ENCODE results near the gene NENF.
A peak's percentile ranks its signal among the peaks of the same experiment; 100 is the strongest.
"Not testable (repeated sequence)": the region's sequence is repeated elsewhere in the genome, so short reads cannot be mapped to it uniquely, and the experiment has no call there.

Gene NENF

DNA sequence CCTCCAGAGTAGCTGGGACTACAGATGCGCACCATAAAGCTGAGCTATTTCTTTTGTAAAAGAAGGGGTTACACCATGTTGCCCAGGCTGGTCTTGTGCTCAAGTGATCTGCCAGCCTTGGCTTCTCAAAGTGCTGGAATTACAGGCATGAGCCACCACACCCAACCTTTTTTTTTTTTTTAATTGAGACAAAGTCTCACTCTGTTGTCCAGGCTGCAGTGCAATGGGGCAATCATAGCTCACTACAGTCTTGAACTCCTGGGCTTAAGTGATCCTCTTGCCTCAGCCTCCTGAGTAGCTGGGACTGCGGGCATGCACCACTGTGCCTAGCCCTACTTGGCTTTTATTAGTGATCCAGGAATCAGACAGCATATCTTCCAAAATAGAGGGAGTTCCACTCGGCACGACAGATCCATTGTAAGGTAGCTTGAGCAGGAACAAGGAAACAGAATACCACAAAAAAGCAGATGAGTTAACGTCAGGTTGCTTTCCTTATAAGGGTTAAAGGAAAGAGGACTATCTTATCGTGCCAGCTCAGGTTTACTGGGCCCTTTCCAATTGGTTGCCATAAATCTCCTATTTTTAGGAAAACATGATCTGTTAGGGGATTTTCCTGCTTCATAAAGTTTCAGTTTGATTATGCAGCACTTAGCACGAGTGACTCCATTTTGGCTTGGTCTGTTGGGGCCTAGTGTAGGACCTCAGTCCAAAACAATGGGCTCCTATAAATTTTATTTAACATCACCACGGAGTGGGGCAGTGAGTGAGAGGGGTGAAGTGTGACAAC is 45.2 kb downstream of the NENF start:
- Histone ChIP-seq H3K9ac (ENCODE audit: low read depth, low read length, poor library complexity, severe bottlenecking) (no peak overlapping the region), H3K36me3 (ENCODE audit: insufficient read depth, low read length) (no peaks in the 10 kb centered on the region), H3K9me3 (ENCODE audit: insufficient read depth, low read depth, low read length) (no peaks in the 10 kb centered on the region), H3F3A (ENCODE audit: low read depth) (no peaks in the 10 kb centered on the region), H2AFZ (ENCODE audit: low read length) (0 out of 2 replicates have a peak overlapping the region, but pooled peaks have one; percentile 24), H3K79me2 (ENCODE audit: insufficient read depth, low read length) (no peaks in the 10 kb centered on the region), H4K20me1 (ENCODE audit: insufficient read depth, low read length, poor library complexity, severe bottlenecking) (no peaks in the 10 kb centered on the region), H3K4me3 (ENCODE audit: low read length, poor library complexity, severe bottlenecking) (no peak overlapping the region), H3K9me2 (replicated peaks; ENCODE audit: low read depth, low read length) (no peaks in the 10 kb centered on the region), H3K4me2 (ENCODE audit: low read depth, low read length, poor library complexity, severe bottlenecking) (no peak overlapping the region), H3K27me3 (ENCODE audit: insufficient read depth, low read length, poor library complexity, severe bottlenecking) (no peaks in the 10 kb centered on the region), H3K4me1 (ENCODE audit: insufficient read depth, low read length, poor library complexity, severe bottlenecking) (no peaks in the 10 kb centered on the region)
- TF ChIP-seq EZH2phosphoT487 (IDR thresholded peaks at IDR 0.05; ENCODE audit: borderline replicate concordance): no peak

DNA sequence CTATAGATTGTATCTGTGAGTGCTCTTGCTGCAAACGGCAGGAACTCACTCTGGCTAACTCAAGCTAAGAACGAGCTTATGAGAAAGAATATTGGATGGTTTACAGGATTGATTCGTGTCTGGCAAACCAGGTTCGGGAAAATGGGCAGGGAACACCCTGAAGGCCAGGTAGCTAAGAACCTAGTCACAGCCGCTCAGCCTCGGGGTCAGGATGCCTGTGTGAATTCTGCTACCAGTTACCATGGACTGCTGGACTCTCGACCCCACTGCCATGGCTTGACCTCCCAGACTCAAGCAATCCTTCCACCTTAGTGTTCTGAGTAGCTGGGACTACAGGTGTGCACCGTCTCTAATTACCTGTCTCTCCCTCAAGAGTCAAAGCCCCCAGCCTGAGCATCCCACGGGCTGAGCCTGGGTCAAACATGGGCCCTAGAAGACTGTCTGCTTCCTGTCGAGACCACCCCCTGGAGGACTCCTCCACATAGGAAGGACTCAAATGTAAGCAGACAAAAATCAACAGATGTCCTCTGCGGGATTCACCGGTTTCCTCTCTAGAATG is 45.8 kb downstream of the NENF start:
- Histone ChIP-seq H2AFZ (ENCODE audit: low read length) (no peak overlapping the region), H4K20me1 (ENCODE audit: insufficient read depth, low read length, poor library complexity, severe bottlenecking) (no peaks in the 10 kb centered on the region), H3K79me2 (ENCODE audit: insufficient read depth, low read length) (no peaks in the 10 kb centered on the region), H3K9ac (ENCODE audit: low read depth, low read length, poor library complexity, severe bottlenecking) (no peak overlapping the region), H3K9me2 (replicated peaks; ENCODE audit: low read depth, low read length) (no peaks in the 10 kb centered on the region), H3K4me3 (ENCODE audit: low read length, poor library complexity, severe bottlenecking) (no peak overlapping the region), H3K9me3 (ENCODE audit: insufficient read depth, low read depth, low read length) (no peaks in the 10 kb centered on the region), H3K4me2 (ENCODE audit: low read depth, low read length, poor library complexity, severe bottlenecking) (no peak overlapping the region), H3F3A (ENCODE audit: low read depth) (no peaks in the 10 kb centered on the region), H3K27me3 (ENCODE audit: insufficient read depth, low read length, poor library complexity, severe bottlenecking) (no peaks in the 10 kb centered on the region), H3K36me3 (ENCODE audit: insufficient read depth, low read length) (no peaks in the 10 kb centered on the region), H3K4me1 (ENCODE audit: insufficient read depth, low read length, poor library complexity, severe bottlenecking) (no peaks in the 10 kb centered on the region)
- TF ChIP-seq, protein P1, sequence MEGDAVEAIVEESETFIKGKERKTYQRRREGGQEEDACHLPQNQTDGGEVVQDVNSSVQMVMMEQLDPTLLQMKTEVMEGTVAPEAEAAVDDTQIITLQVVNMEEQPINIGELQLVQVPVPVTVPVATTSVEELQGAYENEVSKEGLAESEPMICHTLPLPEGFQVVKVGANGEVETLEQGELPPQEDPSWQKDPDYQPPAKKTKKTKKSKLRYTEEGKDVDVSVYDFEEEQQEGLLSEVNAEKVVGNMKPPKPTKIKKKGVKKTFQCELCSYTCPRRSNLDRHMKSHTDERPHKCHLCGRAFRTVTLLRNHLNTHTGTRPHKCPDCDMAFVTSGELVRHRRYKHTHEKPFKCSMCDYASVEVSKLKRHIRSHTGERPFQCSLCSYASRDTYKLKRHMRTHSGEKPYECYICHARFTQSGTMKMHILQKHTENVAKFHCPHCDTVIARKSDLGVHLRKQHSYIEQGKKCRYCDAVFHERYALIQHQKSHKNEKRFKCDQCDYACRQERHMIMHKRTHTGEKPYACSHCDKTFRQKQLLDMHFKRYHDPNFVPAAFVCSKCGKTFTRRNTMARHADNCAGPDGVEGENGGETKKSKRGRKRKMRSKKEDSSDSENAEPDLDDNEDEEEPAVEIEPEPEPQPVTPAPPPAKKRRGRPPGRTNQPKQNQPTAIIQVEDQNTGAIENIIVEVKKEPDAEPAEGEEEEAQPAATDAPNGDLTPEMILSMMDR (conservative IDR thresholded peaks at IDR 0.05; ENCODE audit: low read length): no peak

DNA sequence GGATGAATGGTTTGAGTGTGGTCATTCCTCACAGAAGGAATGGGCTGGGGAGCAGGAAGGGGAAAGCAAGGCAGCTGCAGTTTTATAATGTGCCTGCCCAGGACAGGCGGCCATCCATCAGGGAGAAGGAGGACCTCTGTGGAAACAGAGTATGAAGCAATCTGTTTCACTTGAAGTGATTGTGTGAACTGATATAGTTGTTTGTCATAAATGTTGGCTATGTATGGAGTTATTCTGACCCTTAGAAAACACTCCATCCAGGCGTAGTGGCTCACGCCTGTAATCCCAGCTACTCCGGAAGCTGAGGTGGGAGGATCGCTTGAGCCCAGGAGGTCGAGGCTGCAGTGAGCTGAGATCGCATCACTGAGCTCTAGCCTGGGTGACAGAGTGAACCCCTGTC is 46.5 kb downstream of the NENF start:
- H3K9me2 ChIP-seq (replicated peaks; ENCODE audit: low read depth, low read length): no peaks in the 10 kb centered on the region
- H3K9ac ChIP-seq (ENCODE audit: low read depth, low read length, poor library complexity, severe bottlenecking): no peak overlapping the region
- H3K27me3 ChIP-seq (ENCODE audit: insufficient read depth, low read length, poor library complexity, severe bottlenecking): no peaks in the 10 kb centered on the region
- H3K4me1 ChIP-seq (ENCODE audit: insufficient read depth, low read length, poor library complexity, severe bottlenecking): no peaks in the 10 kb centered on the region
- no peaks in the 10 kb centered on the region for H3K9me3 ChIP-seq (ENCODE audit: insufficient read depth, low read depth, low read length)
- H2AFZ ChIP-seq (ENCODE audit: low read length): no peak overlapping the region
- H3K4me3 ChIP-seq (ENCODE audit: low read length, poor library complexity, severe bottlenecking): no peak overlapping the region
- no peaks in the 10 kb centered on the region for H4K20me1 ChIP-seq (ENCODE audit: insufficient read depth, low read length, poor library complexity, severe bottlenecking)
- TF ChIP-seq, protein P1 (conservative IDR thresholded peaks at IDR 0.05; ENCODE audit: low read length): no peak
- no peak for TF ChIP-seq EZH2phosphoT487 (IDR thresholded peaks at IDR 0.05; ENCODE audit: borderline replicate concordance)
- no peaks in the 10 kb centered on the region for H3K36me3 ChIP-seq (ENCODE audit: insufficient read depth, low read length)
- H3K4me2 ChIP-seq (ENCODE audit: low read depth, low read length, poor library complexity, severe bottlenecking): no peak overlapping the region
- no peaks in the 10 kb centered on the region for H3K79me2 ChIP-seq (ENCODE audit: insufficient read depth, low read length)
- no peaks in the 10 kb centered on the region for H3F3A ChIP-seq (ENCODE audit: low read depth)

DNA sequence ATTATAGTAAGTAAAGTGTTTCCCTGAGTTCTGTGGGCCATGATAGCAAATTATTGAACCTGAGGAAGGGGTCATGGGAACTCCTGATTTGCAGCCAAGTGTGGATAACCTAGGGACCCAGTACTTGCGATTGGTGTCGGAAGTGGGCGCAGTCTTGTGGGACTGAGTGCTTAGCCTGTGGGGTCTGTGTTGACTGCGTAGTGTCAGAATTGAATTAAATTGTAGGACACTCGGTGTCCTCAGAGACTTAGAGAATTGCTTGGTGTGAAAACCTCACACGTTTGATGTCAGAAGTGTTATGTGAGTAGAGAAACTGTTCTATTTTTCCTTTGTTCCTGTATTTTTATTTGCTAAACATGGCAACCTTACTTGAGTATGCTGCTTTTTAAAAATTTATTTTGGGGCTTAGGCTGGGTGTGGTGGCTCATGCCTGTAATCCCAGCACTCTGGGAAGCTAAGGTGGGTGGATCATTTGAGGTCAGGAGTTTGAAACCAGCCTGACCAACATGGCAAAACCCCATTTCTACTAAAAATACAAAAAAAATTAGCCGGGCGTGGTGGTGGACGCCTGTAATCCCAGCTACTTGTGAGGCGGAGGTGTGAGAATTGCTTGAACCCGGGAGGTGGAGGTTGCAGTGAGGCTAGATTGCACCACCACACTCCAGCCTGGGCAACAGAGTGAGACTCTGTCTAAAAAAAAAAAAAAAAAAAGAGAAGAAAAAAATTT is 48.2 kb downstream of the NENF start:
- not testable (repeated sequence) for H3K4me3 ChIP-seq (ENCODE audit: low read length, poor library complexity, severe bottlenecking); H3K9me3 ChIP-seq (ENCODE audit: insufficient read depth, low read depth, low read length); H3K79me2 ChIP-seq (ENCODE audit: insufficient read depth, low read length); H3K9ac ChIP-seq (ENCODE audit: low read depth, low read length, poor library complexity, severe bottlenecking); H3K27me3 ChIP-seq (ENCODE audit: insufficient read depth, low read length, poor library complexity, severe bottlenecking); H4K20me1 ChIP-seq (ENCODE audit: insufficient read depth, low read length, poor library complexity, severe bottlenecking); H3K36me3 ChIP-seq (ENCODE audit: insufficient read depth, low read length); H3K4me2 ChIP-seq (ENCODE audit: low read depth, low read length, poor library complexity, severe bottlenecking); H2AFZ ChIP-seq (ENCODE audit: low read length); H3K9me2 ChIP-seq (replicated peaks; ENCODE audit: low read depth, low read length); H3K4me1 ChIP-seq (ENCODE audit: insufficient read depth, low read length, poor library complexity, severe bottlenecking); H3F3A ChIP-seq (ENCODE audit: low read depth)
